NCI-H460 (cell line): ENCODE results near the gene TRIM24. TPM values are rescaled to one million over a fixed set of nuclear protein-coding genes. Genes with fewer than 3 reads are reported as not detected.

Experiments
- DNase-seq: peaks from one replicate; pipeline ENCODE4 v3.0.0-alpha.2; 2016; ENCODE audit warnings: low read depth; ENCODE audit errors: extremely low read depth
- total RNA-seq: library from RNA; depleted of rRNA; stranded (reverse); fragments of >200 nt; shearing (Covaris generic); gene quantifications from 2 replicates; pipeline ENCODE4 v1.2.3, GENCODE V29; 2014

TRIM24 gene
- total RNA-seq, 1 experiment from 2014 or later, result 12.0 TPM

DNA sequence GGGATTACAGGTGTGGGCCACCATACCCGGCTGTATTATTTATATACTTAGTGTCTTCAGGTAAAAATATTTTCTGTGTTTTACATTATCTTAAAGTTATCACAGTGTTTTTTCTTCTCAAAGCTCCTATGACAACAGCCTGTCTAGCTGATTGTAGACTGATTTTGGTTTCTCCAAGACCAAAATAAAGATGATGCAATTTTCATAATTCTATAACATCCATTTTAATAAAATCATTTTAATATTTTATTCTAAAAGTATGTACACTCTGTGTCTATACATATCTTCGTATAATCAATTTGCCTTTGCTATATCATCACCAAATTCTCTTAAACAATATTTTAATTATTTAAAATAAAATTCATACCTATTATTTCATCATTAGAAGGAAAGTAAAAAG, 108.6 kb downstream of the TRIM24 start:
- DNase-seq, result no peak

DNA sequence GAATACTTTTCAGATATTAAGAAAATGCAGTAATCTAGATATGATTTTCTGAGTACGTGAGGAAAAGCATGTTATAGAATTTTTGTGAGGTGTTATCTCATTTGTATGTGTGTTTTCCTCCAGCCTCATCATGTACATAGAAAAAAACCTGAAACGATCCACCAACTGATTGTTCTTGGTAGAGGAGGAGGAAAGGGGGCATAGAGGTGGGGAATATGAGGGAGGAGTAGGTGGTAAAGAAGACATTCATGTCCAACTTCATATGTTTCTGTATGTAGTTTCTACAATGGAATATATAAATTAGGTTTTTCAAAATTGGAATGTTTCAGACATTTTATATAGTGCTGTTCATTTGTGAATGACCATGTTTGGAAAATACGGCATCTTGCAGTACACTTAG, 109.4 kb downstream of the TRIM24 start:
- DNase-seq, result no peak

DNA sequence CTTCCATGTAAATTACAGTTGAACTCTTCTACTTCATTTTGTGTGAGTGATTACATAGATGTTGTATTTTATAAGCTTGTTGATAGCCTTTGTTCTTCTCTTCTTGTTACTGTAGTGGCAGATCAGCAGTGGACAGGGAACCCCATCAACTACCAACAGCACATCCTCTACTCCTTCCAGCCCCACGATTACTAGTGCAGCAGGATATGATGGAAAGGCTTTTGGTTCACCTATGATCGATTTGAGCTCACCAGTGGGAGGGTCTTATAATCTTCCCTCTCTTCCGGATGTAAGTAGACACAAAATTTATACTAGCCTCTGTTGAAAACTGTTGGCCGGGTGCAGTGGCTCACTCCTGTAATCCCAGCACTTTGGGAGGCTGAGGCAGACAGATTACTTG, 110.7 kb downstream of the TRIM24 start:
- no peak for DNase-seq

DNA sequence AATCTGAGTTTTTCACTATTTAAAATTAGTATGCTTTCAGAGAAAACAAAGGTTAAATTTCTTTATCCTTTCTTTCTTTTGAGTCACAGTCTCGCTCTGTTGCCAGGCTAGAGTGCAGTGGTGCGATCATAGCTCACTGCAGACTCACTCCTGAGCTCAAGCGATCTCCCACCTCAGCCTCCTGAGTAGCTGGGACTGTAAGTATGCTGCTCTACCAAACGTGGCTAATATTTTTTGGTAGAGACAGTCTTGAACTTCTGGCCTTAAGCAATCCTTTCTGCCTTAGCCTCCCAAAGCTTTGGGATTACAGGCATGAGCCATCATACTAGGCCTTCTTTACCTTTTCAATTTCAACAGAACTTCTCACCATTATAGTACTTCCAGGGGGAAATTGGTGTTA, 113.7 kb downstream of the TRIM24 start:
- no peak for DNase-seq

DNA sequence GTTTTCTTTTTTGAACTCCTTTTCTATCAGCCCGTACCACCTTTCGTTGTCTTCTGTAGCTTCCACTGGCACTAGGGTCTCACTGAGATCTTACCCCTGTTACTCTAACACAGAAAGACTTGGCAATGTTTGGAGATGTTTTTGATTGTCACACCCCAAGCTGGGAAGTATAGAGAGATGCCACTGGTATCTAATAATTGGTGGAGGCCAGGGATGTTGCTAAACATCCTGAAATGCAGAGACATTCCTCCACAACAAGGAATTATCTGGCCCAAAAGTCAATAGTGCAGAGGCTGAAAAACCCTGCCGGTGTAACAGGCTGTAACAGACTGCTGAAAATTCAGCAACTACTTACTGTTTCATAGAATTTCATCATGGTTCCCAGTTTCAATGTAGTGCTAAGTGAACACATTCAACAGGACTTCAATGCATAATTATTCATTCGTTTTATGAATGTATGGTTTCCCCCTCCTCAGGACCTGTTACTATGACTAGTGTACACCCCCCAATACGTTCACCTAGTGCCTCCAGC, 115.9 kb downstream of the TRIM24 start:
- peak; percentile 19 for DNase-seq

DNA sequence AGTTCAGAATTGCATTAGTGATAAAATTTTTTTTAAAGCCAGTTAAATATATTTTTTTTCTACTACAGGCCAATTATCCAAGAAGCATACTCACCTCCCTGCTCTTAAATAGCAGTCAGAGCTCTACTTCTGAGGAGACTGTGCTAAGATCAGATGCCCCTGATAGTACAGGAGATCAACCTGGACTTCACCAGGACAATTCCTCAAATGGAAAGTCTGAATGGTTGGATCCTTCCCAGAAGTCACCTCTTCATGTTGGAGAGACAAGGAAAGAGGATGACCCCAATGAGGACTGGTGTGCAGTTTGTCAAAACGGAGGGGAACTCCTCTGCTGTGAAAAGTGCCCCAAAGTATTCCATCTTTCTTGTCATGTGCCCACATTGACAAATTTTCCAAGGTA, 119.1 kb downstream of the TRIM24 start:
- DNase-seq, result no peak

DNA sequence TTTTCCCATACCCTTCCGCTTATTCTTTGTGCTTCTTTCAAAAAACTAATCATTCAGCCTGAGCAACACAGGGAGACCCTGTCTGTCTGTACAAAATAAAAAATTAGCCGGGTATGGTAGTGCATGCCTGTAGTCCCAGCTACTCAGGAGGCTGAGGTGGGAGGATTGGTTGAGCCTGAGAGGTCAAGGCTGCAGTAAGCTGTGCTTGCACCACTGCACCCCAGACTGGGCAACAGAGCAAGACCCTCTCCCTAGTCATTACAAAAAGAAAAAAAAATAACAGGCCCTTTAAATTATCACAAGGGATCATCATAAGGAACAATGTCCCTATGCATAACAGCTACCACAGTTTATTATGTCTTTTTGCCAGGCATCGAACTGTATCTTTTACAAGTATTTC, 119.6 kb downstream of the TRIM24 start:
- no peak for DNase-seq

DNA sequence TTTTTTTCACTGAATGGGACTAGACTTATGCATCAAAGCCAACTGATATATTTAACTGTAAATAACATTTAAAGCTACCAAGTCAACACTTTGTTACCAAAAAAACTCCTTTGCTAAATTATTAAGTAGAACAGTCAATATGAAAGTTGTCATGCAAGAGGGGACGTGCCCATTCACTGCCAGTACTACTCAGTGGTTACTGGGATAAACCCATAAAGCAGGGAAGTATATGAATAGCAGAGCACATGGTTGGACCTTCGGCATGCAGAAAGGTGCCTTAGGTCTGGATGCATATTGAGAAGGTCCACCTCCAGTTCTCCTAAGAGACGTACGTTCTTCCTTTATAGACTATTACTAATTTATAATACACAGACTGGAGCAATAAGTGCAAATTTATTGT, 121.0 kb downstream of the TRIM24 start:
- DNase-seq, result no peak

DNA sequence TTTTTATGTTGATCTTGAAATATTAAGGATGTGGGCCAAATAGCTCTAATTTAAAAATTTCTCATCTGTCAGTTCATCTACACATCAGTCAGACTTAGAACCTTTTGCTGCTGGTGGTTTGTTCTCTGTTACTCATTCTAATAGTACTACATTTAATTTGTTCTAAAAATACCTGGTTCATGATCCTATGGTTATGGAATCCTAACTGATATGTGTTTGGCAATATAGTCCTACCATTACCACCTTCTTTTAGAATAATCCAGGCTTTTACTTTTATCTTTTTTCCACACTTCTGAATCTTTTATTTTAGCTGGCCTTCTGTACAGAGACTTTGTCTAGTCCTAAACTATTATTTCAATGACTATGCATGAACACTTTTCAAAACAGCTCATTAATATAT, 124.2 kb downstream of the TRIM24 start:
- no peak for DNase-seq

DNA sequence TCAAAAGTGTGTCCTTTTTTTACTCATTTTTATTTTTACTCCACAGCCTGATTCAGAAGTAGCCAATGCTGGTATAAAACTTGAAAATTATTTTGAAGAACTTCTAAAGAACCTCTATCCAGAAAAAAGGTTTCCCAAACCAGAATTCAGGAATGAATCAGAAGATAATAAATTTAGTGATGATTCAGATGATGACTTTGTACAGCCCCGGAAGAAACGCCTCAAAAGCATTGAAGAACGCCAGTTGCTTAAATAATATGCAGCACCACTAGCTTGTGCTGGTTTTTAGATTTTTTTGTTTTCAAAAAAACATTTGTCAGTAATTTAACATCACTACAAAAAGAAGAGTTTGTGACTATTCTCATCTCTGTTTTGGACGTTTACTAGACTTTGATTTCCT, 124.6 kb downstream of the TRIM24 start:
- DNase-seq, result no peak

DNA sequence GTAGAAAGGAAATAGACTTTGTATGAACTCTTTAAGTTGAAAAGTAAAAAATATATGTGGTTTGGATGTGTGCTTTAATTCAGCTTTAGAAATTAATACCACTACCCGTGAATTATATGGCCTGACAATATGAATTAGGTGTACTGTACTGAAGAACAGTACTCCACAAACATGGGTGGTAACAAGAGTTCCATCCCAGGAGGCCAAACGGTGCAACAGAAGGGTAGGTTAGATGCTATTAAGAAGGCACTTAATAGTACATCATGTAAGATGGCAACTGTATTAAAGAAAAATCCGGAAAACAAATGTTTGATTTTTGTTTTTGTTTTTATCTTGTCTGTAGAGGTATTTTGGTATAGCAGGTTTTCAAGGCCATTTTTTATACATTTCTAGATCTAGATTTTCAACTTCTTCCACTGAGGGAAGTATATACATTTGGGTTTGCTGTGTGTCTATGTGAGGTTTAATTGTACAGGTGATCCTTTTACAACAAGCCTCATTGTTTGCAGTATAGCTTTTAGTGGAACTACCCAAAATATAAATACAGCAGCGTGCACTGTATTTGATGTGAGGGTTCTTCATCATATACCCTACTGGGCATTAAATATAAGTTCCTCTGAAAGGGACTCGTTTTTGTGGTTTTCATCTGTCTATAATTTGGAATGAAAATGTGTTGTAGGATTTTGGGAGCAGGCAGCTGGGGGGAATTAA, 125.4 kb downstream of the TRIM24 start:
- DNase-seq, result no peak

DNA sequence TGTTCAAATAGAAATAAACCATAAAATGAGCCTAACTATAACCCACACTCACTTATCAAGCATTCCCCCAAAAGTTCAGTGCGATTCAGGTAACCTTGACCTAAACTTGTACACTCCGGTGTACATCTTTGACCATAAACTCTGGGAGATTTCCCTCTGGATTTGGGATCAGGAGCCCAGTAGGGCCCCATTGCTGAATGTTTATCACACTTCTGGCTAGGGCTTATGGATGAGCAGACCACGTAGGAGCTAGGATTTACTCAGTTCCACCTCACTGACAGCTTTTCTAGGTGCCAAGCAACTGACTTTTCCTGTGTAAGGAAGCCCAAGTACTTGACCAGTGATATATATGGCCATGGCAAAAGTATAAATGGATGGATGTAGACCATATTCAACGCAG, 127.4 kb downstream of the TRIM24 start:
- no peak for DNase-seq

DNA sequence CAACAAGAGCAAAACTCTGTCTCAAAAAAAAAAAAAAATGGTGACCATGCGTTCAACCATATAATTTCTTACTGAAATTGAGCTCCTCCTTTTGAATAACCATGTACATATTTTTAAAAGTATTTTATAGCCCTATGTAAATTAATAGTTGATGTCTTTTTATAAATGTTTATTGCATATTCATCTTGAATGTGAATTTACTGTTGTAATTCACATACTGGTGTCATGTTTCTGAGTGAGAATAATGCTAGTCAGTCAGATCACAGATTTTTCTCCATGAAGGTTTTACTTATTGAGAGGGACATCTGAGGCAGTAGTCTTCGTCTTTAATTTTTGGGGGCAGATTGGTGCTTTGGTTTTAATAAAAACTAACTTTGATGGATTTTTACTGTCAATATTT, 128.9 kb downstream of the TRIM24 start:
- DNase-seq, result no peak

DNA sequence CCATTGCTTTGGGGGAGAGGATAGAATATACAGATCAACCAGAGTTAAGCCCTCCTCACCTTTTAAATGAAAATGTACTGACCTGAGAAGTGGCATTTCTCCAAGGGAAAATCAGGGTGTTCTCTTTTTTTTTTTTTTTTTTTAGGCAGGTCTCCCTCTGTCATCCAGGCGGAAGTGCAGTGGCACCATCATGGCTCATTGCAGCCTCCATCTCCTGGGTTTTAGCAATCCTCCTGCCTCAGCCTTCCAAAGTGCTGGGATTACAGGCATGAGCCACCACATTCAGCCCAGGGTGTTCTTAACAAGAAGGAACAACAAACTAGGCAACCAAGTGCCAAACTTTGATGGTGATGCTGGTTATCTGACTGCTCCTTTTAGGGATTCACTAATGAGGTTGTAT, 130.1 kb downstream of the TRIM24 start:
- no peak for DNase-seq

DNA sequence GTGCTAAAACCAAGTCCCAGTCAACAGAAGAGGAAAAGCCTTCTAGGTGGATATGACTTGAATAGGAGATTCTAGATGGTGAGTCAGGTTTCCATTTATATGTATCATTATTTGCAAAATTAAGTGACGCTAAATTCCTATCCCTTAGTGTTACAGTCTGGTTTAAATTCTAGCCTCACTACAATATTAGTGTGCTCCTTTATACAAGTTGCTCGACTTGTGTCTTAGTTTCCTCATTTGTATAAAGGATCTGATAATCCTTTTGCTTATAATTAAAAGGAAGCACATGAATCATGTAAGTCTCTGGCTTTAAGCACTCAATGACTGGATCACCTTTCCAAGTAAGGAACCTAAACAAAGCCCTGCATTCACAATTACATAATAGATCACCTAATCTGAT, 135.4 kb downstream of the TRIM24 start:
- no peak for DNase-seq

DNA sequence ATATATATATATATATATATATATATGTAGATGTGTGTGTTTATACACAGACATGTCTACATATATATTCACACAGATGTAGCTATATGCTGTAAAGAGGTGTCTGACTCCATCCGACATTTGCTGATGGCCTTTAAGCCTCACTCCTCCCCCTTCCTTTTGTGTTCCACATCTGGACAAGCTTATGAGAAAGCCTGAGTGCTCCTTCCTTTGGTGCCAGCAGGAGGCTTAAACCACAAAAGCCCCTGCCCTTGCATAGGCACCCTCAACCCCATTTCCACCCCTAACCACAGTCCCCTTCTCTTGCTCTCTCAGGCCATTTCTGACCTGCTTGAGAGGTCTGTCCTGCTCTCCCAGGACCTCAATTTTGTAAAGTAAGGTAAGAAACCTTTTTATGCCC, 142.4 kb downstream of the TRIM24 start:
- DNase-seq, result no peak

DNA sequence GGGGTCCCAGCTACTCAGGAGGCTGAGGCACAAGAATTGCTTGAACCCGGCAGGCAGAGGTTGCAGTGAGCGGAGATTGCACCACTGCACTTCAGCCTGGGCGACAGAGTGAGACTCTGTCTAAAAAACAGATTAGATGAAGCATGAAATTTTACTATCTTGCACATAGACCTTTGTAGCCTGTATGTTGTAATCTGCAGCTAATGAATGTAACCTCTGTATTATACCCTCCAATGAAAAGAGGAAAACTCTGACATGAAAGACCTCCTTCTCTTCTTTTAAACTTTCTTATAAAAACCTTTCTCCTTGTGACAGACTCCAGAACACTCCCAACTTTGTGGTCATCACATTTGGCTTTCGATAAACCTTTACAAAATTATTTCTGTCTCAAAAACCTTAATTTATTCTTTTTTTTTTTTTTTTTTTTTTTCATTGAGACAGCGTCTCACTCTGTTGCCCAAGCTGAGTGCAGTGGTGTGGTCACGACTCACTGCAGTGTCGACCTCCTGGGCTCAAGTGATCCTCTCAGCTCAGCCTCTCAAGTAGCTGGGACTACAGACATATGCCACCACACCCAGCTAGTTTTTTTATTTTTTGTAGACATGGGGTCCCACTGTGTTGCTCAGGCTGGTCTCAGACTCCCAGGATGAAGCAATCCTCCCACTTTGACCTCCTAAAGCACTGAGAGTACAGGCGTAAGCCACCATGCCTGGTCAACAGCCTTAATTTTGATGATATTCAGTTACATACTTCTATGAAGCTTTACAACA, 143.7 kb downstream of the TRIM24 start:
- DNase-seq, result no peak

DNA sequence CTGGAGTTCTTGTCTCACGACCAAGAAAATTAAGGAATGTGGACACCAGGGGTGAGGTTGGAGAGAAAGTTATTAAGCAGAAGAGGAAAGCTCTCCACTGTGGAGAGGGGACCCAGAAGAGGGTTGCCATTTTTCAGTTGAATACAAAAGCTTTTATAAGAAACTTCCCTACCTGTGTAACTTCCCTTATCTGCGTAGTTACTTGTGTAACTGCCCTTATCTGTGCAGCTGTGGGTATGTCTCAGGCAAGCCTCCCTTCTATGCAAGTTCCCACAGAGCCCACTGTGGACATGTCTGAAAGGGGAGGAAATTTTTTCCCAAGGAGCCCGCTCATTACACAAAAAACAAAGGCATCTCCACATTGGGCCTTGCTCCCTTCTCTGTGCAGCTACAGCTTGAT, 146.2 kb downstream of the TRIM24 start:
- DNase-seq, result no peak

DNA sequence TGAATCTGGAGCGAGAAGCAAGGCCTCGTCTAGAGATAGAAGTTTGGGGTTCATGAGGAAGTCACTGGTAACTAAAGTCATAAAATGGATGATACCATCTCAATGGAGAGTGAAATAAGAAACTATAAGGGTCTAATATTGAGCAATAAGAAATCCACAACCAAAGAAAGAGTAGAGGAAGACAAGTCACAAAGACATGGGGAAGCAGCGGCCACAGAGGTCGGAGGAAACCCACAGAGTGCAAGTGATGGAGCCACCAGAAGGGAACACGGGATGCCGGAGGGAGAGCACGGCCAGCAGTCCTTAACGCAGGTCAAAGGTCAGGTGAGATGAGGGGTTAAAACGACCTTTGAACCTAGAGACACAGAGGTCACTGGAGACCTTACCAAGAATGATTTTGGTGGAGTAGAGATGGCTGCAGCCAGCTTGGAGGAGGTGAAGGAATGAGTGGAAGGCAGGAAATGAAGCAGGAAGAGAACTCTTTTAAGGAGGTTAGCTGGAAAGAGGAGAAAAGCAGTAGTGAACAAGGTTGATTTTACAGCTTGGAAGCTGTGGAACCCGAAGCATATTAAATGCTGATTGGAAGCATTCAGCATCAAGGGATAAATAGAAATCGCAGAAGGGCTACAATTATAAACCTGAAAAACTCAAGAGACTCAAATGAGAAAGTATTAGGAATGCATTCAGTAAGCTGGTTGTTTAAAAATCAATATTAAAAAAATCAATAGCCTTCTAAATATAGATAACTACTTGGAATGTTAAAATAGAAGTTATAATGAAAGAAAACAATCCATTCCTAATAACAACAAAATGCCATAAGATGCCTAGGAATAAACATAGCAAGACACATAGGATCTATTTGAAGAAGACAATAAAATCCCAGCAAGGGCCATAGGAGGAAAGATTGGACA, 147.4 kb downstream of the TRIM24 start:
- DNase-seq, result no peak

DNA sequence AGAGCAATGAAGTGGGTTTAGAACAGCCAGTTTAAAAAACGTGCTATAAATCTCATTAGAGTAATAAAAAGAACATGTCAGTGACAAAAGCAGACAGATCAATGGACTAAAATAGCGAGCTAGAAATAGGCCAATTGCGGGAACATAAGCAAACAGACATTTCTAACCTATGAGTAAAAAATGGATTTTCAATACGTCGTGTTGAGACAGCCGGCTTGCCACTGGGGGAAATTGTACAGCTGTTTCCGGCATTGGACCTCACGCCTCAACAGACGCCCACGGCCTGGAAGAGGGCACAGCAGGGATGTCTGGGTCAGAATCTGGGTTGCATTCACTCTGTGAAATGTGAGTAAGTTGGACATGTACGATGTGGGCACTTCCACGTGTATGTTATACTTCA, 148.2 kb downstream of the TRIM24 start:
- DNase-seq, result no peak

DNA sequence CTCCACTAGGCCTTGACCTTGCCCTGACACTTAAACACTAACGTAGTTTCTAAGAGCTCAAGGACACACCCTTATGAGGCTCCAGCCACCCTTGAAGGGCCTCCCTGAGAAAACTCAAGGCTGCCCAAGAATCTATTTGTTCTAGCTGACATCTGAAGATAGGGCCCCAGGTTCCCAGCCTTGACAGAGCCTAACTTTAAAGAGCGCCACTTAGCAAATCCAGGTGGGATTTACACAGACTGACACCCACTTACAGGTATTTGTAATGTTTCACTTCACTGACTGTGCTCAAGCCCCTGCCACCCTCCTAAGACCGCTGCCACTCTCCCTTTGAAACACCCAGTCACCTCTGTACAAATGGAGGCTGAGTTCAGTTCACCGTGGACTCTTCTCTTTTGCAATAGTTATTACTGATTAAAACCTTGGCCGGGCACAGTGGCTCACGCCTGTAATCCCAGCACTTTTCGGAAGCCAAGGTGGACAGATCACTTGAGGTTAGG, 150.7 kb downstream of the TRIM24 start:
- no peak for DNase-seq
